Measurements from ENCODE around the gene GGN.
"Not testable (repeated sequence)": the region's sequence is repeated elsewhere in the genome, so short reads cannot be mapped to it uniquely, and the experiment has no call there.

GGN gene

GRCh38 chr19:38411041-38411712 lies 23.3 kb upstream of the GGN start:
- no peak for DNase-seq (ENCODE audit: low spot score)

- not testable (repeated sequence) for DNase-seq (ENCODE audit: low spot score)
Observed at GRCh38 chr19:38410407-38410806, 22.6 kb upstream of the GGN start.

DNA sequence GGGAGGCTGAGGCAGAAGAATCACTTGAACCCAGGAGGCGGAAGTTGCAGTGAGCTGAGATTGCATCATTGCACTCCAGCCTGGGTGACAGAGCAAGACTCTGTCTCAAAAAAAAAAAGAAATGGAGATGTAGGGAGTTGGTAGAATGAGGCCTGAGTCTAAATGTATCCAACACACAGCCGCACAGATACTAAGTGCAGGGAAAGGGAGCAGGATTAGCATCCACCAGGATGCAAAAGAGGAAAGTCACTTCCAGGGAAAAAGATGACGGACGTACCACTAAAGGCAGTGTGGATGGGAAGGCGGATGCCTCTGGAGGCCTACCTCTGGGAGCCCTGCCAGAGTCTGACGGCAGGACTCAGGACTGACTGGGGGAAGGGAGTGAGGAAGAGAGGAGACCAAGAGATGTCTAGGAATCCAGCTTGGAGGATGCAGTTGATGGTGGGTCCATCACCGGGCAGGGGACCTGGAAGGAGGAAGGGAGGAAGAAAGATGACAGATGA lies 21.8 kb upstream of the GGN start:
- DNase-seq (ENCODE audit: low spot score), result peak; percentile 28

GRCh38 chr19:38405276-38405675 lies 17.4 kb upstream of the GGN start:
- DNase-seq (ENCODE audit: low spot score), result no peak

GRCh38 chr19:38404858-38405257 lies 17.0 kb upstream of the GGN start:
- no peak for DNase-seq (ENCODE audit: low spot score)

- DNase-seq (ENCODE audit: low spot score), result peak; percentile 97
Observed at GRCh38 chr19:38402967-38403674, 15.3 kb upstream of the GGN start, which contains the start of gene FAM98C. Gene FAM98C (plus strand): TSS chr19:38403093. CDS start chr19:38403154, 61 bp downstream.

GRCh38 chr19:38402623-38402966 lies 14.8 kb upstream of the GGN start:
- DNase-seq (ENCODE audit: low spot score), result no peak

GRCh38 chr19:38401148-38401547 lies 13.3 kb upstream of the GGN start:
- DNase-seq (ENCODE audit: low spot score), result peak; percentile 53

GRCh38 chr19:38400361-38400760 lies 12.5 kb upstream of the GGN start:
- DNase-seq (ENCODE audit: low spot score), result no peak

- no peak for DNase-seq (ENCODE audit: low spot score)
Observed at GRCh38 chr19:38399537-38399936, 11.7 kb upstream of the GGN start.

- DNase-seq (ENCODE audit: low spot score), result no peak
Observed at GRCh38 chr19:38399081-38399480, 11.2 kb upstream of the GGN start.

- no peak for DNase-seq (ENCODE audit: low spot score)
Observed at GRCh38 chr19:38395381-38396114, 7.7 kb upstream of the GGN start.

DNA sequence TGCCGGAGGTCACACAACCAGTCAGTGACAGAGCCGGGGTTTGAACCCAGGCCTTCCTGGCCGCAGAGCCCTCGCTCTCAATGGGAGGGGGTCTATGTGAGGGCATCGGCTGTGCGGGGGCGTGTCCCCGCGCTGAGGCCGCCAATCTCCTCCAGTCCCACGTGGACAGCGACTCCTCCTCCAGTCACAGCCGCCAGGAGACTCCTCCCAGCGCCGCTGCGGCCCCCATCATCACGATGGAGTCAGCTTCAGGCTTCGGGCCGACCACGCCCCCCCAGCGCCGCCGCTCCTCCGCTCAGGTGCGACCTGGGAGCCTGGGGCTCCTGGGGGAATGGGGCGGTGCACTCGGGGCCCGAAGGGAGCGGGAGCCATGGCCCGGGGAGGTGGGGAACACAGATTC lies 6.7 kb upstream of the GGN start:
- peak; percentile 44 for DNase-seq (ENCODE audit: low spot score)

- peak; percentile 49 for DNase-seq (ENCODE audit: low spot score)
Observed at GRCh38 chr19:38392707-38393308, 5.0 kb upstream of the GGN start.

DNA sequence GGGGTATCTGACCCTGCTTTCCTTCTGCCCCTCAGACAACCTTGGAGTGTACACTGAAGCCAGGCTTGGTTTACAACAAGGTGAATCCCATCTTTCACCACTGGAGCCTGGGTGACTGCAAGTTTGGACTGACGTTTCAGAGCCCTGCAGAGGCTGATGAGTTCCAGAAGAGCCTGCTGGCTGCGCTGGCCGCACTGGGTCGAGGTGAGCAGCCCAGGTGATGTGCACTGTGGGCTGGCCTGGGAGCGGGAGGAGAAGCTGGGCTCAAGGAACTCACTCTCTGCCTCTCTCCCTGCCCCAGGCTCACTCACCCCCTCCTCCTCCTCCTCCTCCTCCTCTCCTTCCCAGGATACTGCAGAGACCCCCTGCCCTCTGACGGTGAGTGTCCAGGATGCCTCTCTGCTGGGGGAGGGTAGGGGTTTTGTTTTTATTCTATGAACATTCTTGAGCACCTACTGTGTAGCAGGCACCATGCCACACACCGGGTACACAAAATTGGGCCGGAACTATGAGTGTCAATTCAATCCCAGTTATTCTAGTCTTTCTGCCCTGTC lies 4.2 kb upstream of the GGN start:
- DNase-seq (ENCODE audit: low spot score), result no peak

DNA sequence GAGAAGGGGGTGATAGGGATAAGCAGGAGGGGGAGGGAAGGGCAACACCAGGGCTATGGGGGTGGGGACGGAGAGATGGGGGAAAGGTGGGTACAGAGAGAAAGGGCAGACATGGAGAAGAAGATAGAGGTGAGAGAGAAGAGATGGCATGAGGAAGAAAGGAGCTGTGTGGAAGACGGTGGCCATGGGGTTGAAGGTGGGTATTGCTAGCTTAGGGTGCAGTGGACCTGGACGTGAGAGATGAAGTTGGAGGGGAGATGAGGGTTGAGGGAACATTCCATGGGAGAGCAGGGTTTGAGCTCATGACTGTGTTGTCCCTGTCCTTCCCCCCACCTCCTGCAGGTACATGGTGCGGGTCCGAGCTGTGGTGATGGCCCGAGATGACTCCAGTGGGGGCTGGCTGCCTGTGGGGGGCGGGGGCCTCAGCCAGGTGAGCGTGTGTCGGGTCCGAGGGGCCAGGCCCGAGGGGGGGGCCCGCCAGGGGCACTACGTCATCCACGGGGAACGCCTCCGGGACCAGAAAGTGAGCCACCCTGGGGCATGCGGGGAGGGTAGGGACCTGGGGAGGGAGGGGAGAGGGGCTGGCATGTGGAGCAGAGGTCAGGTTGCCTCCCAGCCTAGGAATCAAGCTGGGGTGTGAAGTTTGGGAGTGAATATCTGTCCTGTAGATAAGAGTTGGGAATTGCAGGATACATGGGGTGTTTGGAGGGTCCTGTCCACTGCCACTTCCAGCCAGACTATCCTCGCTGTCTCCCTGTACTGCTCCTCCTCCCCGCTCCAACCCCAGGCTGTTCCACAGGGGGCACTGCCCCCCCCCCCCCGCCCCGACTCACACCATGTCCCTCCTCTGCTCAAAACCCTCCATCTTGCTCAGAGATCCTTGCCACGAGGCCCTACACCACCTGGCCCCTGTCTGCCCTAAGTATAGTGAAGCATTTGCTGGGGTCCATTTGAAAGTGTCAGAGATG lies 2.4 kb upstream of the GGN start:
- no peak for DNase-seq (ENCODE audit: low spot score)

GRCh38 chr19:38389101-38389925 lies 1.5 kb upstream of the GGN start:
- peak; percentile 83 for DNase-seq (ENCODE audit: low spot score)

GRCh38 chr19:38388349-38389100 lies 691 bp upstream of the GGN start, which contains the start of gene SPRED3:
Gene SPRED3 (plus strand): TSS chr19:38388697. CDS start chr19:38390303, 1,606 bp downstream.
- peak; percentile 68 for DNase-seq (ENCODE audit: low spot score)

DNA sequence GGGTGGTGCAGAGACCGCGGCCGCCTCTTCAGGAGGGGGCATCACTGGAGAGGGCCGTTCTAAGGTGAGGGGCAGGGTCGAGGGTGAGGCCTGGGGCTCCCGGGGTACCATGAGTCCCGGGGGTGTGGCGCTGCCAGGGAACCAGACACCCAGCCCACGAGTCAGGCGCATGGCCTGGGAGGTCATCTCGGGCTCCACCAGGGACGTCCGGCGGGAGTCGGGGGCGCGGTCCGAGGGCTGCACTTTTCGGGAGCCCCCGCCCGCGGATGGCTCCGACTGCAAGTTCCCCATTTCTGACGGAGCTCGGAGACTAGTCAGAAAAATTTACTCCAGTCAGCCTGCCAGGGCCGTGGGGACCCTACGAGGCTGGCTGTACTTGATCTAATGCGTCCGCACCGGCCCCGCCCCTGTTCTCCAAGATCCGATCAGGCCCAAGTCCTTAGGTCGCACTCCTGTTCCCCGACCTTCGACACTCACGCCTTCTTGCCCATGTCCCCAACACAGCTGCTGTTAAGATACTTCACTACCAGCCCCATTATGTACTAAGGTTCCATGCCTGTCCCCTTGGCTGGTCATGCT lies 774 bp downstream of the GGN start:
- DNase-seq (ENCODE audit: low spot score), result no peak
